ENCODE data around the gene FOXO3B. TPM values are rescaled to one million over a fixed set of nuclear protein-coding genes. Genes with fewer than 3 reads are reported as not detected.

The FOXO3B gene
- total RNA-seq: 4.6 and 10.4 TPM in 2 replicates

DNA sequence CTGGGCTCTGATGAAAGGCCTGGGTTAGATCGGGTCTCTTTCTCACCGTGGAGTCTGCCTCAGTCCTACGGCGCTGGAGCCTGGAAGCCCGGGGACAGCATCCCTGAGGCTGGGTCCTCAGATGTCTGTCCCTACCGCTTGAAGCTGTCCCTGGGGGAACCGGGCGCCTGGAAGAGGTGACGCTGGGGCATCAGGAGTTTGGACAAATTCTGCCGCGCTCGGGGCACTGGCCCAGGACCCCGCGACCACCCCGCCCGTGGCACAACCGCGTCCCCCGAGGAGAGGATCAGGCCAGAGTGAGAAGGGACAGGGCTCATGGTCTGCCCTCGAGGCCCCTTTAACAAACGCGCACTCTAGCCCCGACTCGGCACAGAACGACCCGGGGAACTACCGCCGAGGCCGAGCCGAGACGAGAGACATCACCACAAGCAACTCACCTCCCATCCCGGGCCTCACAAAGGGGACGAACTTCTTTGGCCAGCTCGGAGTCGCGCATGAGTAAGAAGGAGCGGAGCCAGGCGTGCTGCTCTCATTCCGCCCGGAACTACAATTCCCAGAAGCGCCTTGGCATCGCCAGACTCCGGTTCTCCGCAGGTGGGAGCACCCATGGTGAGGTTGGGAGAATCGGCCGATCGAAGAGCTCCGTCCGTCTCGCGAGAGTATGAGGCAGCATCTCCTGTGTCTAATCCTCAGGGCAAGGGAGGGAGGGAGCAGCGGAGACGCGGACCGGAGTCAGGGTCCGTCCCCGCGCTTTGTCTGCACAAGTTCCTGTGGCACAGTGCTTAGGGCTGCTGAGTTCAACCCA is at the start of gene FOXO3B:
Gene FOXO3B, minus strand, starts transcription at position 548 of the 805 bp plus-strand sequence. CDS start 663 bp downstream, outside the sequence.

DNA sequence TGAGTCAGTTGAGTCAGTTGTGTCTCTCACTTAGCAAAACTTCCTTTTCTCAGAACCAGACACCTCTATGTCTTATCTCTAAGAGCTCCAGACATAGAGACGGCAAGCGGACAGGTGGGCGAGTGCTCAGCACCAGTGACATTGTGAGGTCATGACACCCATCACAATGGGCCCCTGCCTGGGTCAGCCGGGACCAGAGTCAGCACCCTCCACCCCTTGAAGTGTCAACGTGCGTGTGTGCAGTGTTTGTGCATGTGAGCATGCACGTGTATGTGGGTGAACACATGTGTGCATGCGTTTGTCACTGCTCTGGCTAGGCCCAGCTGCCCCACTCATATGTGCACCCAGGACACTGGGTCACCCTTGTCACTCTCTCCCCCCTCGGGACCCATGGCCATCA is 37.8 kb downstream of the FOXO3B start, which contains the start of gene TBC1D28:
Gene TBC1D28, minus strand, starts transcription at position 101 of the 400 bp plus-strand sequence. CDS start 3,039 bp downstream, outside the sequence.

Other genes with a start within 250 kb of the FOXO3B start
- not detected in 2 replicates for gene LGALS9C, start 205.5 kb downstream of the FOXO3B start, total RNA-seq
- not detected in 2 replicates for gene TBC1D28, start 37.9 kb downstream of the FOXO3B start, total RNA-seq
- gene FBXW10, start 61.7 kb upstream of the FOXO3B start, total RNA-seq: not detected in 2 replicates
- gene TVP23B, start 98.9 kb upstream of the FOXO3B start, total RNA-seq: 13.8 and 15.5 TPM in 2 replicates
- 19.1 and 23.0 TPM in 2 replicates for gene PRPSAP2, start 175.8 kb upstream of the FOXO3B start, total RNA-seq

All from mesangial cell (primary cell).